ENCODE data around the gene GPRIN3.

DNA sequence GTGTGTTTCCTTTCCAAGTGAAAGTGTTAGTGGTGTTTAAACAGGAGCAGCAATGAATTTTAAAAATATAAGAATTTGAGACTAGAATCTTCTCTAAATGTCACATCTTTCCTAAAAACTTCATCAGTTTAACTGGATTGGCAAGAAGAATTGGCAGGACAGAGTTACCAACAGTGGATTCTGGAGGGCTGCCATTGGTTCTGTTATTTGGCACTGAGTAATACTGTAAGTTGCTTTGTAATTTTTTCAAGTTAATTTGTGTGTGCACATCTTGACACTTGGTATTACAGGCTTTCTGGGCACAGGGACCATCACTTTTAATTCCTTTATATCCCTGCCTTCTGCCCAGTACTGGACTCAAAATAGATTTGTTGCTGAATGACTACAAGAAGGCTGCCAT is 4.5 kb upstream of the GPRIN3 start:
- TF ChIP-seq CTCF (optimal IDR thresholded peaks at IDR 0.05 in 1 of 3, IDR thresholded peaks at IDR 0.05 in 1 of 3, conservative IDR thresholded peaks at IDR 0.05 in 1 of 3; ENCODE audit: extremely low read depth in 1 of 3, insufficient read depth in 2 of 3, low read length in 3 of 3) (no peak), EZH2 (IDR thresholded peaks at IDR 0.05; ENCODE audit: low read length) (no peak)

Measured in keratinocyte (primary cell).